ENCODE data around the gene CAPN10.

GRCh38 chr2:240597419-240598181 is 11.1 kb downstream of the CAPN10 start:
- no peak for TF ChIP-seq EP300 (IDR thresholded peaks at IDR 0.05; ENCODE audit: low read depth)
- no peak for TF ChIP-seq POLR2AphosphoS5 (IDR thresholded peaks at IDR 0.05)
